SK-N-SH (cell line): ENCODE results near the gene RCAN1. TPM values are rescaled to one million over a fixed set of nuclear protein-coding genes. Genes with fewer than 3 reads are reported as not detected.

Experiments
- CTCF ChIA-PET: fragments of 300-600, 350-600 bp; formaldehyde crosslinking; extraction: SDS; loops from one replicate; lab custom pipeline; 2021; lab: Yijun Ruan, JAX
- POLR2A ChIA-PET: fragments of 350-600 bp; sonication (Branson Sonifier 250); formaldehyde crosslinking; extraction: SDS; loops from one replicate; lab custom pipeline; 2020; ENCODE audit warnings: antibody characterized with exemption, inconsistent platforms; lab: Yijun Ruan, JAX
- DNase-seq: peaks from one replicate; pipeline ENCODE4 v3.0.0; 2012
- H2AFZ ChIP-seq: fragments of 200-600 bp; sonication (generic); 2 replicates; pipeline ENCODE4 v1.8.1; 2016; ENCODE audit warnings: antibody characterized with exemption, mild to moderate bottlenecking, low read depth
- H3F3A ChIP-seq: fragments of 200-600 bp; sonication (generic); replicated peaks from 2 replicates; pipeline ENCODE3; 2016; ENCODE audit warnings: antibody characterized with exemption, mild to moderate bottlenecking; ENCODE audit not compliant: insufficient read depth
- H3K27ac ChIP-seq, 2 experiments: fragments of 200-500 bp in 1 of 2; fragments of 200-600 bp in 1 of 2; sonication (Bioruptor generic) in 1 of 2; sonication (generic), shearing (Covaris generic) in 1 of 2; 2 replicates each; pipeline versions ENCODE4 v1.5.1 to v1.6.1; 2014 to 2016; ENCODE audit warnings: low read depth in 2 of 2, inconsistent platforms in 1 of 2, low read length in 1 of 2, mild to moderate bottlenecking in 1 of 2, mixed read lengths in 1 of 2
- H3K27me3 ChIP-seq: fragments of 200-600 bp; sonication (generic), shearing (Covaris generic); 2 replicates; pipeline ENCODE4 v1.6.1; 2016; ENCODE audit warnings: mixed run types; ENCODE audit not compliant: insufficient read depth
- H3K36me3 ChIP-seq, 2 experiments: fragments of 200-500 bp in 1 of 2; fragments of 200-600 bp in 1 of 2; sonication (Bioruptor generic) in 1 of 2; sonication (generic) in 1 of 2; replicated peaks in 1 of 2; 2 replicates each; pipeline versions ENCODE3 to v1.5.1; 2014 to 2016; ENCODE audit warnings: low read length in 1 of 2, mild to moderate bottlenecking in 1 of 2; ENCODE audit not compliant: insufficient read depth in 2 of 2, control insufficient read depth in 1 of 2
- H3K4me1 ChIP-seq, 2 experiments: fragments of 200-500 bp in 1 of 2; fragments of 200-600 bp in 1 of 2; sonication (Bioruptor generic) in 1 of 2; sonication (generic), shearing (Covaris generic) in 1 of 2; 2 replicates each; pipeline versions ENCODE4 v1.5.1 to v1.6.1; 2014 to 2016; ENCODE audit warnings: low read depth in 1 of 2, low read length in 1 of 2, mixed run types in 1 of 2; ENCODE audit not compliant: insufficient read depth in 2 of 2, control insufficient read depth in 1 of 2
- H3K4me2 ChIP-seq: fragments of 200-600 bp; sonication (generic), shearing (Covaris generic); 2 replicates; pipeline ENCODE4 v1.6.1; 2017; ENCODE audit warnings: mixed run types
- H3K4me3 ChIP-seq, 2 experiments: fragments of 200-500 bp in 1 of 2; fragments of 200-600 bp in 1 of 2; sonication (Bioruptor generic) in 1 of 2; sonication (generic), shearing (Covaris generic) in 1 of 2; 2 replicates each; pipeline versions ENCODE4 v1.5.1 to v1.8.1; 2014 to 2016; ENCODE audit warnings: low read depth in 2 of 2, inconsistent platforms in 1 of 2, low read length in 1 of 2, mild to moderate bottlenecking in 1 of 2, mixed read lengths in 1 of 2, moderate library complexity in 1 of 2
- H3K79me2 ChIP-seq: fragments of 200-600 bp; sonication (generic); 2 replicates; pipeline ENCODE4 v1.8.1; 2017; ENCODE audit warnings: mild to moderate bottlenecking; ENCODE audit not compliant: insufficient read depth
- H3K9ac ChIP-seq: fragments of 200-600 bp; sonication (generic); 2 replicates; pipeline ENCODE4 v1.6.1; 2017; ENCODE audit warnings: mixed run types
- H3K9me2 ChIP-seq: fragments of 200-600 bp; sonication (generic); 2 replicates; pipeline ENCODE4 v1.6.1; 2017; ENCODE audit warnings: mixed run types
- H3K9me3 ChIP-seq: fragments of 200-600 bp; sonication (generic); 2 replicates; pipeline ENCODE4 v1.6.1; 2017; ENCODE audit warnings: mixed run types, mild to moderate bottlenecking, moderate library complexity
- H4K20me1 ChIP-seq: fragments of 200-600 bp; sonication (generic); 2 replicates; pipeline ENCODE4 v1.6.1; 2017; ENCODE audit warnings: mild to moderate bottlenecking, mixed run types; ENCODE audit not compliant: insufficient read depth
- CHD2 ChIP-seq: fragments of 150-350 bp; IDR thresholded peaks from 2 replicates; pipeline ENCODE4 v1.6.1; 2018; ENCODE audit warnings: low read length; ENCODE audit not compliant: partially characterized antibody
- CTCF ChIP-seq: fragments of 200-600 bp; sonication (generic); IDR thresholded peaks from 2 replicates; pipeline ENCODE4 v1.6.1; 2017; ENCODE audit warnings: antibody characterized with exemption, mild to moderate bottlenecking, moderate library complexity
- EP300 ChIP-seq, 2 experiments: IDR thresholded peaks; 2 replicates each; pipeline versions ENCODE4 v1.4.0 to v1.6.1; 2012; ENCODE audit warnings: borderline replicate concordance in 1 of 2, low read depth in 1 of 2, low read length in 1 of 2
- EZH2phosphoT487 ChIP-seq: fragments of 200-600 bp; sonication (generic); IDR thresholded peaks from 2 replicates; pipeline ENCODE4 v1.6.1; 2017; ENCODE audit warnings: low read depth, mixed run types, mild to moderate bottlenecking, antibody characterized with exemption, moderate library complexity, borderline replicate concordance
- FOXJ3 ChIP-seq: sonication (generic); formaldehyde crosslinking; IDR thresholded peaks from 2 replicates; pipeline ENCODE4 v1.5.1; 2020; ENCODE audit warnings: mild to moderate bottlenecking, missing genetic modification reagents
- GABPA ChIP-seq: IDR thresholded peaks from 2 replicates; pipeline ENCODE4 v1.4.0; 2012; ENCODE audit warnings: low read depth, mild to moderate bottlenecking
- IRF3 ChIP-seq: fragments of 150-350 bp; IDR thresholded peaks from 2 replicates; pipeline ENCODE4 v1.6.1; 2016; ENCODE audit warnings: mild to moderate bottlenecking, low read depth, low read length
- JUND ChIP-seq: IDR thresholded peaks from 2 replicates; pipeline ENCODE4 v1.4.0; 2012
- MEF2A ChIP-seq: IDR thresholded peaks from 2 replicates; pipeline ENCODE4 v1.4.0; 2012; ENCODE audit warnings: low read depth, borderline replicate concordance
- MXI1 ChIP-seq: IDR thresholded peaks from 2 replicates; pipeline ENCODE4 v1.6.1; 2012; ENCODE audit warnings: mild to moderate bottlenecking, low read depth, low read length, improper control_type of control experiment
- NFIC ChIP-seq: IDR thresholded peaks from 2 replicates; pipeline ENCODE4 v1.4.0; 2012; ENCODE audit warnings: borderline replicate concordance
- NRF1 ChIP-seq: IDR thresholded peaks from 2 replicates; pipeline ENCODE4 v1.6.1; 2012; ENCODE audit warnings: low read depth, mild to moderate bottlenecking, low read length
- RCOR1 ChIP-seq: fragments of 150-350 bp; IDR thresholded peaks from 2 replicates; pipeline ENCODE4 v1.6.1; 2017; ENCODE audit warnings: antibody characterized with exemption, low read length
- RFX5 ChIP-seq: IDR thresholded peaks from 2 replicates; pipeline ENCODE4 v1.6.1; 2012; ENCODE audit warnings: mild to moderate bottlenecking, improper control_type of control experiment, low read length
- RXRA ChIP-seq: IDR thresholded peaks from 2 replicates; pipeline ENCODE4 v1.4.0; 2012; ENCODE audit warnings: low read depth, mild to moderate bottlenecking, borderline replicate concordance
- SMC3 ChIP-seq: IDR thresholded peaks from 2 replicates; pipeline ENCODE4 v1.6.1; 2012; ENCODE audit warnings: low read depth, low read length, improper control_type of control experiment
- TAF1 ChIP-seq: IDR thresholded peaks from 2 replicates; pipeline ENCODE4 v1.6.1; 2012; ENCODE audit warnings: low read depth, mild to moderate bottlenecking, low read length, moderate library complexity, borderline replicate concordance
- TCF12 ChIP-seq: IDR thresholded peaks from 2 replicates; pipeline ENCODE4 v1.4.0; 2012
- TEAD4 ChIP-seq: IDR thresholded peaks from 2 replicates; pipeline ENCODE4 v1.4.0; 2012; ENCODE audit warnings: mild to moderate bottlenecking, borderline replicate concordance; ENCODE audit not compliant: insufficient read depth
- USF2 ChIP-seq: fragments of 150-350 bp; IDR thresholded peaks from 2 replicates; pipeline ENCODE4 v1.6.1; 2017; ENCODE audit warnings: antibody characterized with exemption, low read length, low read depth, borderline replicate concordance
- YY1 ChIP-seq: IDR thresholded peaks from 2 replicates; pipeline ENCODE4 v1.4.0; 2012; ENCODE audit warnings: low read depth, mild to moderate bottlenecking
- WGBS: methylation state at CpG from one replicate; pipeline ENCODE4 v1.1.6; 2017; ENCODE audit warnings: low lambda C conversion rate; 5-methylcytosine and 5-hydroxymethylcytosine counted together
- polyA plus RNA-seq, 3 experiments: library from polyadenylated mRNA; depleted of rRNA; stranded (reverse); fragments of >200 nt; gene quantifications; 2 replicates each; pipeline ENCODE4 v1.2.3, GENCODE V29; 2012

Gene RCAN1
- polyA plus RNA-seq, 1 of the 3 experiments (the other 2 are of a cell fraction) = 16.7 TPM

- Histone ChIP-seq H4K20me1 (no peaks in the 10 kb centered on the region), H3K4me1 (no peaks in the 10 kb centered on the region), H3K27me3 (peaks cover 41% of the 10 kb centered on the region), H3K9me2 (no peaks in the 10 kb centered on the region), H3K4me2 (no peak overlapping the region), H3K4me3 (no peak overlapping the region), H3F3A (peaks cover 7% of the 10 kb centered on the region), H3K9me3 (no peaks in the 10 kb centered on the region), H3K36me3 (no peaks in the 10 kb centered on the region), H3K79me2 (no peaks in the 10 kb centered on the region), H3K27ac (no peak overlapping the region), H3K9ac (no peak overlapping the region), H2AFZ (no peak overlapping the region)
- WGBS = 25% methylated on average over 1 of the region's 3 CpGs
- no peak for DNase-seq
- CTCF ChIA-PET = no interaction called here
- TF ChIP-seq MEF2A = no peak
- peak; percentile 38 for TF ChIP-seq CTCF
- POLR2A ChIA-PET = no interaction called here
These were observed 20.4 kb upstream of the RCAN1 start for GRCh38 chr21:34635307-34635706.

- H4K20me1 ChIP-seq = no peaks in the 10 kb centered on the region
- POLR2A ChIA-PET = no interaction called here
- H3K4me2 ChIP-seq = no peak overlapping the region
- H3K4me3 ChIP-seq = no peak overlapping the region
- no peaks in the 10 kb centered on the region for H3K36me3 ChIP-seq
- H3F3A ChIP-seq = no peaks in the 10 kb centered on the region
- no peak overlapping the region for H2AFZ ChIP-seq
- H3K9ac ChIP-seq = no peak overlapping the region
- no peak overlapping the region for H3K27ac ChIP-seq
- no peaks in the 10 kb centered on the region for H3K4me1 ChIP-seq
- H3K9me2 ChIP-seq = no peaks in the 10 kb centered on the region
- DNase-seq = no peak
- CTCF ChIA-PET = interaction anchor here (0.6 to 4.7 kb wide), 9 partner anchors 17 to 269 kb away, joined by 3 to 31 read pairs (median 5); partner anchors contain the start of gene KCNE2
- H3K9me3 ChIP-seq = no peaks in the 10 kb centered on the region
- TF ChIP-seq FOXJ3 (CRISPR knock-in tag) = no peak
- TF ChIP-seq EP300 (IDR thresholded peaks at IDR 0.05; ENCODE audit: borderline replicate concordance in 1 of 2, low read depth in 1 of 2, low read length in 1 of 2) = no peak
- no peak for TF ChIP-seq EZH2phosphoT487
- no peak for TF ChIP-seq CTCF
- no peak for TF ChIP-seq MXI1
- no peak for TF ChIP-seq GABPA
- no peak for TF ChIP-seq RCOR1
- no peak for TF ChIP-seq JUND
- TF ChIP-seq CHD2 = no peak
- no peak for TF ChIP-seq USF2
- TF ChIP-seq TCF12 = no peak
- TF ChIP-seq RXRA = no peak
- TF ChIP-seq RFX5 = no peak
- TF ChIP-seq NRF1 = no peak
- no peak for TF ChIP-seq YY1
- no peak for TF ChIP-seq IRF3
- TF ChIP-seq TAF1 = no peak
- TF ChIP-seq SMC3 = no peak
- TF ChIP-seq TEAD4 = no peak
- no peak for TF ChIP-seq NFIC
- 21% methylated on average over 4 of the region's 4 CpGs for WGBS
- H3K27me3 ChIP-seq = peaks cover 48% of the 10 kb centered on the region
- H3K79me2 ChIP-seq = no peaks in the 10 kb centered on the region
These were observed 17.6 kb upstream of the RCAN1 start for GRCh38 chr21:34632498-34632897.
